Activated T-cell treated with anti-CD3 and anti-CD28 coated beads, Interleukin-2, amount 50 U/mL, for 24 hours (primary cell): ENCODE measurements around the gene SSR1.
A peak's percentile ranks its signal among the peaks of the same experiment; 100 is the strongest.

Source experiments
- DNase-seq: peaks from one replicate; pipeline ENCODE4 v3.0.0-alpha.2; 2020
- H3K27ac Mint-ChIP-seq: 2 replicates; pipeline ENCODE4 v1.8.0; 2020; ENCODE audit warnings: mild to moderate bottlenecking, mixed read lengths
- H3K27me3 Mint-ChIP-seq: 2 replicates; pipeline ENCODE4 v1.8.0; 2020; ENCODE audit warnings: mixed read lengths
- H3K36me3 Mint-ChIP-seq: 2 replicates; pipeline ENCODE4 v1.8.0; 2020; ENCODE audit warnings: low read depth, mixed read lengths
- H3K4me1 Mint-ChIP-seq: 2 replicates; pipeline ENCODE4 v1.8.0; 2020; ENCODE audit warnings: low read depth, mixed read lengths
- H3K4me3 Mint-ChIP-seq: 2 replicates; pipeline ENCODE4 v1.8.0; 2020; ENCODE audit warnings: mild to moderate bottlenecking, moderate library complexity, mixed read lengths
- H3K9me3 Mint-ChIP-seq: 2 replicates; pipeline ENCODE4 v1.8.0; 2020; ENCODE audit warnings: mixed read lengths

Gene SSR1

DNA sequence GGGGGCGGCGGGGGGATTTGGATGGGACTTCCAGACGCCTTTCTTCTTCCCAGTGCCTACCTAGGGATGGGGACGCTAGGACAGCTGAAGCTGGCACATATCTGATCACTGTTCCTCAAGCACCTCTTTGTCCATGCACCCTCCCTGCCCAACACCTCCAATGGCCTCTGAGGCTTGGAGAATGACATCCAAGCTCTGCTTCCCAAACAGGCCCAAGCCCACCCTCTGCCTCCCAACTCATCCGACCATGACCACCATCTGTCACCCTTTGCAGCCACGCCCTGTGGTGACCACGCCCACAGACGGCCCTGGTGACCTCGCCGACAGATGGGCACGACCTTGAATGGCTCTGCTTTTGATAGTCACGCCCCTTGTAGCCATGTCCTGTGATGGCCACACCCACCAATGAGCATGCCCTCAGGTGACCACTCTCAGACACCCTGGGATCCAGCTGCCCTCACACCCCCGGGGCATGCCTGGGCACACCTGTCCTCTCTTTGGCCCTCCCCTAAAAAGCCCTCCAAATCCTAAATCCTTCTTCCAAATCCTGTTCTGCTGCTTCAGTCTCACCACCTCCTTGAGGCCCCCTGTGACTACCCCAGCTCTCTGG, 51.0 kb downstream of the SSR1 start:
- H3K27ac Mint-ChIP-seq, result no peak overlapping the region
- peaks cover 16% of the 10 kb centered on the region for H3K4me1 Mint-ChIP-seq
- peaks cover 3% of the 10 kb centered on the region for H3K9me3 Mint-ChIP-seq
- H3K36me3 Mint-ChIP-seq, result no peaks in the 10 kb centered on the region
- peak; percentile 26 for DNase-seq
- peaks cover 38% of the 10 kb centered on the region for H3K27me3 Mint-ChIP-seq
- peak overlapping the region; percentile 81 for H3K4me3 Mint-ChIP-seq

DNA sequence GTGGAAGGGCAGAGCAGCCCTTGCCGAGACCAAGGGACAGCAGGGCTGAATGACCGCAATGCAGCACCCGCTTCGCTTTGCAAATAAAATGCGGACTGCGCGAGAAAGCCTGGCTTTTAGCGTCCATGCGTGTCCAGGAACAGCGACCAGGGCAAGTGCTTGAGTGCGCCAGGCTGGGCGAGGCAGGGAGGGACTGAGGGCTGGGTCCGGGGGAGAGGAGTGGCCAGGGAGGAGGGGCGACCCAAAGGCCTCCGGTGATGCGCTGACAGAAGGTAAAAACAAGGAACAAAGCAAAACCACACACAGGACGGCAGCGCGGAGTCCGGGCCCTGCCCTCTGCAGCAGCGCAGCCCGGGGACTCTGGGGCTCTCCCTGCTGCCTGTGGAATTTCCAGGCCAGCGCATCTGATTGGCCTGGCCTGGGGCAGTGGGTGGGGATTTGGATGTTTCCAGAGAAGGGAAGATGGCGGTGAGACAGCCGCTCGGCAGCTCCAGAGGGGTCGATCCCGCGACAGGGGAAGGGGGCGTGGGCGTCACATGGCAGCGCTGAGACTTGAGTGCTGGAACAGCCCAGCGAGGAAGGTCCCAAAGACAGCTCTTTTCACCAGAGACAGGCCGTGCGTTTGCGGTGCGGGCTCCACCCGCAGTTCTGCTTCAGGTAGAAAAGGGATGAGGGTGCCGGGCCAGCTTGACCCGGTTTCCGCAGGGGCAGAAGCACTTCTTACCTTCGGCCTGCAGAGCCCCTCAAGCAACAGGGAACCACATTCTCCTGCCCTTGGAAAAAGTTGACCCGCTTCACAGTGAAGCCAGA, 51.8 kb downstream of the SSR1 start:
- H3K4me3 Mint-ChIP-seq, result peak overlapping the region; percentile 81
- no peaks in the 10 kb centered on the region for H3K36me3 Mint-ChIP-seq
- H3K9me3 Mint-ChIP-seq, result peaks cover 2% of the 10 kb centered on the region
- peak overlapping the region; percentile 26 for H3K27ac Mint-ChIP-seq
- peak; percentile 64 for DNase-seq
- H3K4me1 Mint-ChIP-seq, result peaks cover 16% of the 10 kb centered on the region
- peaks cover 38% of the 10 kb centered on the region for H3K27me3 Mint-ChIP-seq

DNA sequence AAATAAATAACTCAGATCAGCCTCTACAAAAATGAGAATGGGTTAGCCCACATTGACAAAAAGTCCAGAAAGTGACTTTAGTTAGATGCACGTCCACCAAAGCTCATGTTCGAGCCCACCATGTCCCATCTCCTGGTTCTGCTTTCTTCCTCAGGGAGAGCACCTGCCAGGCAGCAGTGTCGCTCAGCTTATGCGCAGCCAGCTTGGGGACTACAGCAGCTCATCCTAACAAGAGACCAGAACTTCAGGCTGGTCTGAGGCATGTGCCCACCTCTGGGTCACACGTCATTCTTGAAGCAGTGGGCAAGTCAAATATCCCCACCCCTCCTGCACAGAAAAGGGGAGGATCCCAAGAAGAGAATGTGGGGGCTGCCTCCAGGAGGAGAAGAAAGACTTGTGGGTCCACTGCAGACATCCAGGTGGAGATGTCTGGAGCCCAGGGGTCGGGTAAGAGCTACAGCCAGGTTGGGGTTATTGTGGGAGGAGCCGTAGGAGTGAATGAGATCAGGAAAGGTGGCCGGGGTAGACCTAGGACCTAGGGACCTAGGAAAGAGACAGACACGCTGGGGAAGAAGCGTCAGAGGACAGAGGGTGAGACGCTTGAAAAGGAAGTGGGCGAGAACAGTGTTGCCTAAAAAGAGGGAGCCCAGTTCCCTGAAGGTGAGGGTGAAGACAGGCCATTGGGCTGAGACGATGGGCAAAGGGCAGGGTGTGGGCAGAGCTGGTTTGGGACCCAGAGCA, 52.5 kb downstream of the SSR1 start:
- DNase-seq, result no peak
- peaks cover 16% of the 10 kb centered on the region for H3K4me1 Mint-ChIP-seq
- peaks cover 38% of the 10 kb centered on the region for H3K27me3 Mint-ChIP-seq
- peaks cover 4% of the 10 kb centered on the region for H3K9me3 Mint-ChIP-seq
- H3K27ac Mint-ChIP-seq, result no peak overlapping the region
- H3K36me3 Mint-ChIP-seq, result no peaks in the 10 kb centered on the region
- H3K4me3 Mint-ChIP-seq, result peak overlapping the region; percentile 81

DNA sequence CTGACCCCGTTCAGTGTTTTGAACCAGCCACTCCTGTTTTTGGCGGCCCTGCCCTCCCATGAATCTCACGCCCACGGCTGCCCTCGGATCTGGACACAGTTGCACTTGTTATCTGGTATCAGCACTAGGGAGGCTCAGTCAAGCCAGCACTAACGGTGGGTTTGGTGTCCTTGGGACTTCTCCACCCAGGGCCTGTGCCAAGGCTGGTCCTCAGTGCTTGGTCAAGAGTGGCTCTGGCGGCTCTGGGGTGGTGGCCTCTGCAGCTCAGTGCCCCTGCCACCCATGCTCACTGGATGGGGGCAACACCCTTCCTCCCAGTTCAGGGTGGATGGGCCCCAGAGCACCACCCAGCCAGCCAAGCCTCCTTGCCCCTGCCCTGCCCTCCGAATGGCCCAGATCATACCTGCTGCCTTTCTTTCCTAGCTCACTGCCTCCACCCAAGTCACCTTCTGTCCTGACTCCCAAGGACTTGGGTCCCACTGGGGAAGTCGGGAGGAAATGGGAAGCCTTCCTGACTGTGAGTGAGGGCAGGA, 54.7 kb downstream of the SSR1 start:
- peaks cover 38% of the 10 kb centered on the region for H3K27me3 Mint-ChIP-seq
- H3K36me3 Mint-ChIP-seq, result no peaks in the 10 kb centered on the region
- no peak overlapping the region for H3K4me3 Mint-ChIP-seq
- H3K4me1 Mint-ChIP-seq, result peaks cover 16% of the 10 kb centered on the region
- no peak overlapping the region for H3K27ac Mint-ChIP-seq
- H3K9me3 Mint-ChIP-seq, result peaks cover 4% of the 10 kb centered on the region
- DNase-seq, result no peak

DNA sequence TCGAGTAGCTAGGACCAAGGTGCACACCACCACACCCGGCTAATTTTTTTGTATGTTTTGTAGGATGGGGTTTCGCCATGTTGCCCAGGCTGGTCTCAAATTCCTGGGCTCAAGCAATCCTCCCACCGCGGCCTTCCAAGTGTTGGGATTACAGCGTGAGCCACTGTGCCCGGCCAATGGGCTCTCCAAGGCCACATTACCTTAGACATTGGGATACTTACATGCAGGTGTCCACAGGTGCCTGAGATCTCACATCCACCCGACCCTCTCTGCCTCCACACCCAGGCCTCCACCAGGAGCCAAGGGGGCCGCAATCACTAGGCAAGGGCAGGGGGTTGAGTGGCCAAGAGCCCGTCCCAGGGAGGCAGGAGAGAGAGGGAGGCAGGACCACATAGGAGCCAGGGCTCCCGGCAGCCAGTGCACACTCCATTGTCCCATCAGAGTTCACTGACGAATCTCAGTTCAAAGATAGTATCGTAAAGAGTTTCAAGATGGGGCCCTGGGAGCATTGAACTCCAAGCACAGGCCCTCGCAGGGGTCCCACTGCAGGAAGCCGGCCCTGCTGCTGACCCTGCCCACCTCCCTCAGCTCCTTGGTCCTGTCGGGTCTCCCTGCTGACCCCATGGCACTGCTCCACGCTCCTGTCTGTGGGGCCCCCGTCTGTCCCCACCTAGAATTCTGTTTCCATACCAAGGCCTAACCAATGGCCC, 55.3 kb downstream of the SSR1 start:
- peaks cover 33% of the 10 kb centered on the region for H3K27me3 Mint-ChIP-seq
- H3K9me3 Mint-ChIP-seq, result peaks cover 4% of the 10 kb centered on the region
- DNase-seq, result no peak
- H3K4me3 Mint-ChIP-seq, result no peak overlapping the region
- peak overlapping the region; percentile 33 for H3K27ac Mint-ChIP-seq
- peaks cover 16% of the 10 kb centered on the region for H3K4me1 Mint-ChIP-seq
- H3K36me3 Mint-ChIP-seq, result no peaks in the 10 kb centered on the region

DNA sequence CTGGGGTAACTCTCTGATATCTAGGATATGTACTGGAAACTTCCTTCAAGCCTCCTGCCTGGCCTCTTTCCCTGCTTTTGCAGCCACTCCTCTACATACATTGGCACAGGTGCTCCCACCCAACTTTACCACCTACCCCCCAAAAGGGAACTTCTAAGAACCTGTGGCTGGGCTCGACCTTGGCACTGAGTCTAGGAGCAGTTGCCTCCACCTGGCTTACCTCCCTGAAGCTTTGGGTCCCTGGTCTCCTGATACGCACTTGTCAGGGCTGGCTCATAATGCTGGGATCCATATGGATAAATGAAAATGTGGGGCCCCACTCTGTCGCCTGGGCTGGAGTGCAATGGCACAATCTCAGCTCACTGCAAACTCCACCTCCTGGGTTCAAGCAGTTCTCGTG, 56.2 kb downstream of the SSR1 start:
- Mint-ChIP-seq H3K4me3 (no peak overlapping the region), H3K9me3 (peaks cover 4% of the 10 kb centered on the region), H3K4me1 (peaks cover 13% of the 10 kb centered on the region), H3K36me3 (peaks cover 4% of the 10 kb centered on the region), H3K27me3 (peaks cover 27% of the 10 kb centered on the region), H3K27ac (no peak overlapping the region)
- DNase-seq, result no peak

DNA sequence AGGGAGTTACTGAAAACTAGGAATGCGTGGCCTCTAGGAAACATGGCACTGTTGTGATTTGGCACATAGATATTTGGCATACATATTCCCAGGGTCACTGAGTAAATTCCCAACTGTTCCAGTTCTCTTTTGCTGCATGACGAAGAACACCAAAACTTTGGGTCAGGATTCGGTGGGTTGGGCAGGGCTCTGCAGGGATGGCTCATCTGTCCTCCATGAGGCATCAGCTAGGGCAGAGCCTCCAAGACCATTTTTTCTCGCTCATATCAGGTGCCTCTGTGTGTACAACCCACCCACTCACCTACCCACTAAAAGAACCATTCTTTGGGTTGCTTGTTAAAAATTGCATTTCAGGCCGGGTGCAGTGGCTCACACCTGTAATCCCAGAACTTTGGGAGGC, 57.1 kb downstream of the SSR1 start:
- Mint-ChIP-seq H3K36me3 (peaks cover 13% of the 10 kb centered on the region), H3K4me3 (no peak overlapping the region), H3K27me3 (peaks cover 20% of the 10 kb centered on the region), H3K9me3 (peaks cover 4% of the 10 kb centered on the region), H3K27ac (no peak overlapping the region), H3K4me1 (peaks cover 5% of the 10 kb centered on the region)
- DNase-seq, result no peak

DNA sequence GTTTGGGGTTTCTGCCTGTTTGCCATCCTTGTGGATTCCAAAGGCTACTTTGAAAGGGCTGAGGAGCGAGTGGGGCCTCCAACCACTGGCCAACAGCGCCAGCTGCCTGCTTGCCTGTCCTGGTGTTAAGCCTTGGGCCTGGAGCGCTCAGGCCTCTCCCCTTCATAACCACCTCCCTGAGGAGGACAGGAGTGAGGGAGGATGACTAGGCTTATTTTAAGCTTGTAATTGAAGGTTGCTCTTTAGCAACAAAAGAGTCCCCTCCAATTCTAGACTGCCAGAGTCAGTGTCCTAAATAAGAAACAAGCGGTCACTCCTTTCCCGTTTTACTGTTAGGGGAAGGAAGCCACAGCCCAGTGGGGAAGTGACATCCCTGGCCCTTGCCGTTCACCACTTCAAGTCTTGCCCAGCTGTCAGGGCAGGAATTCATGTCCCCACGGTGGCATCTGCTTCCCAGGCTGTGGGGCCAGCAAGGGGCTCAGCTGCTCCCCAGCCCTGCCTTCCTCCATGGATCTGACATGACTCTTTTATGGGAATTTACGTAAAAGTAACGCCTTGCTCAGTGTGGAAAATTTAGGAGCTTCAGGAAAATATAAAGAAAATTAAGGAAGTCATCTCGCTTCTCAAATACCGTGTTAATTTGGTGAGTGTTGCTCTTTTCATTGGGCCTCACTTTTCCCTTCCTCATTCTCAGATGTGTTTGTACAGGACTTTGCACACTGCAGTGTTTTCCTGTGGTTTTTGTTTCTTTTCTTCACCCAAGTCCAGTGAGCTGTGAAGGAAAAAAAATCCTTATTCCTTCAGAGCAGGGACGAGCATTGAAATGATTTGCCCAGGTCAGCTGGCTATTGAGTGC, 57.8 kb downstream of the SSR1 start:
- H3K9me3 Mint-ChIP-seq, result peaks cover 4% of the 10 kb centered on the region
- no peaks in the 10 kb centered on the region for H3K4me1 Mint-ChIP-seq
- peaks cover 13% of the 10 kb centered on the region for H3K27me3 Mint-ChIP-seq
- no peak overlapping the region for H3K4me3 Mint-ChIP-seq
- no peak overlapping the region for H3K27ac Mint-ChIP-seq
- DNase-seq, result no peak
- H3K36me3 Mint-ChIP-seq, result peaks cover 18% of the 10 kb centered on the region

DNA sequence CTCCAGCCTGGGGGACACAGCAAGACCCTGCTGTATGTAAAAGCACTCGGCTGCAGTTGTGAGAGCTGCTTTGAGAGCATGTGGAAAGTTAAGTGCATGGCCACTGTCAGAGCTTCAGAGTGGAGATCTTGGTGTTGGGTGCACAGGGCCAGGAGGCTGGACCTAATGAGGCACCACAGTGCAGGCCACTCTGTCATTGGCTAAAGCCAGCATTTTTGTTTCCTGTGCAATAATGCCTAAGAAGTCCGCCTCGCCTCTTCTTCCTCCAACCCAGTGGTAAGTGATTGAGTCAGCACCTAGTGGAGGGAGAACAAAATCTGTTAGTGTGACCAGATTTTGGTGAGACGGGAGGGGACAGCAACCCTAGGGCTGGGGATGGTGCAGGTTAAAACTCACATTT, 60.6 kb downstream of the SSR1 start:
- no peaks in the 10 kb centered on the region for H3K27me3 Mint-ChIP-seq
- H3K4me3 Mint-ChIP-seq, result no peak overlapping the region
- H3K27ac Mint-ChIP-seq, result no peak overlapping the region
- no peaks in the 10 kb centered on the region for H3K4me1 Mint-ChIP-seq
- peaks cover 4% of the 10 kb centered on the region for H3K9me3 Mint-ChIP-seq
- H3K36me3 Mint-ChIP-seq, result peaks cover 44% of the 10 kb centered on the region
- DNase-seq, result no peak

DNA sequence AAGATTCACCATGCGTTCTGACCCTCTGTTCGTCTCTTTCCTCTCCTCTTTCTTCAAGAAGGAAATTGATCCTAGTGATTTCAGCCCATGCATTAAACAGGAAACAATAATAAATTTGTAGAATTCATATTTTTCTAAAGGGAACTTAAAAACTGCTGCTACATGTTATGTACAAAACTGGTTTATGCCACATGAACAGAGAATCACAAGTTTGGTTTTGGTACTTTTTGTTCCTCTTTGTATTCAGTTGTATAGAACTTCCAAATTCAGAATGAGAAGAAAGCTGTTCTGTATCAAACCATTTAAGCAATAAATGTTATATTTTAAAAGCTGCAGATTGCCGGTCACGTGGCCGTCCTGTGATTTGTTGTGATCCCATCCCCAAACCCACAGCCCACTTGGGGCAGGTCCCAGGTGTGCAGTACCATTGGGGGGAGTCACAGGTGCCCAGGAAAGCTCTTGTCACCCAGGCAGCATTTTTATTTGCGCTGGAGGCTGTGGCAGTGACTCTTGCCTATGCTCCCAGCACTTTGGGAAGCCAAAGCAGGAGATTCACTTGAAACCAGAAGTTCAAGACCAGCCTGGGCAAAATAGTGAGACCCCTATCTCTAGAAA, 61.2 kb downstream of the SSR1 start:
- no peak overlapping the region for H3K27ac Mint-ChIP-seq
- DNase-seq, result no peak
- no peaks in the 10 kb centered on the region for H3K4me1 Mint-ChIP-seq
- no peaks in the 10 kb centered on the region for H3K27me3 Mint-ChIP-seq
- H3K4me3 Mint-ChIP-seq, result no peak overlapping the region
- H3K9me3 Mint-ChIP-seq, result peaks cover 4% of the 10 kb centered on the region
- peaks cover 49% of the 10 kb centered on the region for H3K36me3 Mint-ChIP-seq

DNA sequence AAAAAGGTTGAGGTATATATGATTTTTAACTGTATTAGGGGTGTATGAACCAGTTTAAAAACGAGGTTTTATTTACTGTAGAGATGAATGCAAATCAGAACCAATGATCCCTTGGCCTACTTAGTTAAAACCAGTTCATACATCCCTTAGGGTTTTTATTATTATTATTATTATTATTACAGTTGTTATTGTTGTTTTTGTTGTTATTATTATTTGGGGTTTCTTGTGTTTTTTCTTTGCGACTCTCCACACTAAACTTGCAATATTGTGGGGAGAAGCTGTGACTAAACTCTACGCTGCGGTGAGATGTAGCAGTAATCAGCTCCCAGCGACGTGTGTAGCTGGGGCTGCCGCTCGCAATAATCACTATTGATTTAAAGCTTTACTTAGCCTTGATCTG, 62.2 kb downstream of the SSR1 start:
- Mint-ChIP-seq H3K36me3 (peaks cover 58% of the 10 kb centered on the region), H3K9me3 (peaks cover 4% of the 10 kb centered on the region)

DNA sequence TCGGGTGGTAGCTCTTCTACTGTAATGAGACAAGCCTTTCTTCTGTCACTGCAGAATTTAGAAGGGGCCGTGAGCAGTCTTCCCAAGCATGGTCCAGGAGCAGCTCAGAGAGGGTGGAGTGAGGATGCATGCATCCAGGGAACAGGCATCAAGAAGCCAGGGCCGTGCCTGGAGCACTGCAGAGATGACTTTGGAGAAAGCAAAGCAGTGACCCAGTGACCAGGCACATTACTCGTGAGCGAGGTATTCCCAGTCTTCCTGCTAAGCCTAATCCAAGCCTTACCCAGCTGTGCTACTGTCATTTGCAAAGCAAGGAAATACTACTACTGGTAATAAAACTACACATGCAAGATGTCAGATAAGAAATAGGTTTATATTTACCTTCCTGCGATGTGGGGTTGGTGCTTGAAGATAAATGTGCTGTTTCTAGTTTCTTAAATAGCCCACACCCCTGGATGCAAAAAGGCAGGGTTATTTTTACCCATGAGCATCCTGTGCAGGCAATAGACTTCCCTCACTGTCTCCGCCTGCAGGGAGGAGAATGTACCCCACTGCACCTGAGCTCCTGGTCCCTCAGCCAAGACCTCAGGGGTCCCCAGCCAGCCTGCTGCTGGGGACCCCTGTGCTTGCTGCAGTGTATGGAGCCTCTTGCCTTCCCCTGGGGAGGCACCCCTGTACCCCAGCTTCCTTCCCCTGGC, 62.9 kb downstream of the SSR1 start:
- Mint-ChIP-seq H3K27ac (peak overlapping the region; percentile 11), H3K4me3 (no peak overlapping the region), H3K4me1 (no peaks in the 10 kb centered on the region), H3K9me3 (no peaks in the 10 kb centered on the region), H3K36me3 (peaks cover 65% of the 10 kb centered on the region), H3K27me3 (no peaks in the 10 kb centered on the region)
- no peak for DNase-seq

More for the DNA sequence above, 62.2 kb downstream of the SSR1 start:
- Mint-ChIP-seq H3K27ac (no peak overlapping the region), H3K4me1 (no peaks in the 10 kb centered on the region), H3K4me3 (no peak overlapping the region), H3K27me3 (no peaks in the 10 kb centered on the region)
- DNase-seq, result no peak

DNA sequence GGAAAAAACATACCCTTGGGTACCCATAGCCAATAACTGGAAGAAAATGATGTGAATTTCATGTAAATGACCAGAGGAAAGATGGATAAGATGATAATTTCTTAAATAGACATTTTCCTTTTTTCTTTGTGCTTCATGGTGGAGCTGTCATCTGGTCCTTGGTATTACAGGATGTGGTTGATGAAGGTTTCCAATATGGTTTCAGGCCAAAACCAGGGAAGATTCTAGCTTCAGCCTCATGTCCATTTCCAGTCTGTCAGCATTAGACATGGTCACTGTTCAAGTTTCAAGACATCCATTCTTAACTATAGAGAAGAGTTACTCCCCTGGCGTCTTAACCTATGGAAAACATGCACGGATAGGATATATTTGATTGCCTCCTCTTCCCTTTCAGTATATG, 63.6 kb downstream of the SSR1 start:
- Mint-ChIP-seq H3K36me3 (peaks cover 70% of the 10 kb centered on the region), H3K9me3 (no peaks in the 10 kb centered on the region), H3K27me3 (no peaks in the 10 kb centered on the region)

More for the DNA sequence above, 63.6 kb downstream of the SSR1 start:
- DNase-seq, result no peak
- Mint-ChIP-seq H3K4me1 (no peaks in the 10 kb centered on the region), H3K4me3 (no peak overlapping the region), H3K27ac (no peak overlapping the region)
